Endodermal cell (in vitro differentiated cells): ENCODE results near the gene RARG. TPM values are rescaled to one million over a fixed set of nuclear protein-coding genes. Genes with fewer than 3 reads are reported as not detected.
A peak's percentile ranks its signal among the peaks of the same experiment; 100 is the strongest.

Source experiments
- DNase-seq: peaks from one replicate; pipeline ENCODE4 v3.0.0-alpha.2; 2017
- H3K27ac ChIP-seq: 2 replicates; pipeline ENCODE4 v1.5.1; 2013; ENCODE audit warnings: mild to moderate bottlenecking, low read depth, low read length, moderate library complexity
- H3K27me3 ChIP-seq: 2 replicates; pipeline ENCODE4 v1.6.1; 2013; ENCODE audit warnings: mild to moderate bottlenecking, low read length, moderate library complexity; ENCODE audit not compliant: insufficient read depth, control insufficient read depth, poor library complexity, severe bottlenecking
- H3K36me3 ChIP-seq: 2 replicates; pipeline ENCODE4 v1.7.0; 2013; ENCODE audit warnings: mild to moderate bottlenecking, low read length, moderate library complexity; ENCODE audit not compliant: control insufficient read depth, insufficient read depth
- H3K4me1 ChIP-seq: one replicate; pipeline ENCODE4 v1.7.0; 2013; ENCODE audit warnings: low read length; ENCODE audit not compliant: control insufficient read depth, insufficient read depth
- H3K4me3 ChIP-seq: 2 replicates; pipeline ENCODE4 v1.5.1; 2013; ENCODE audit warnings: mild to moderate bottlenecking, low read length, moderate library complexity
- H3K9ac ChIP-seq: 2 replicates; pipeline ENCODE4 v1.6.1; 2013; ENCODE audit warnings: mild to moderate bottlenecking, low read length, moderate library complexity; ENCODE audit not compliant: poor library complexity, severe bottlenecking; ENCODE audit errors: extremely low read depth
- H3K9me3 ChIP-seq: 2 replicates; pipeline ENCODE4 v1.6.1; 2013; ENCODE audit warnings: mild to moderate bottlenecking, low read length, moderate library complexity; ENCODE audit not compliant: control insufficient read depth
- H3K27ac Mint-ChIP-seq: 2 replicates; pipeline ENCODE4 v1.8.0; 2020; ENCODE audit warnings: mixed read lengths
- H3K27me3 Mint-ChIP-seq: 2 replicates; pipeline ENCODE4 v1.8.0; 2021; ENCODE audit warnings: mild to moderate bottlenecking, mixed read lengths; ENCODE audit not compliant: insufficient read depth
- H3K36me3 Mint-ChIP-seq: 2 replicates; pipeline ENCODE4 v1.8.0; 2020; ENCODE audit warnings: low read depth, mixed read lengths
- H3K4me1 Mint-ChIP-seq: 2 replicates; pipeline ENCODE4 v1.8.0; 2020; ENCODE audit warnings: mixed read lengths
- H3K4me3 Mint-ChIP-seq: 2 replicates; pipeline ENCODE4 v1.8.0; 2020; ENCODE audit warnings: mild to moderate bottlenecking, moderate library complexity, mixed read lengths
- H3K9me3 Mint-ChIP-seq: 2 replicates; pipeline ENCODE4 v1.8.0; 2020; ENCODE audit warnings: mild to moderate bottlenecking, mixed read lengths
- CTCF ChIP-seq: fragments of 200-600 bp; sonication (generic); conservative IDR thresholded peaks from 2 replicates; pipeline ENCODE4 v1.5.0; 2021; ENCODE audit warnings: antibody characterized with exemption, mild to moderate bottlenecking
- WGBS, 2 experiments: methylation state at CpG; one replicate each; pipeline versions ENCODE4 v1.1.5 to v1.1.7; 2013; ENCODE audit warnings: missing lambda C conversion rate in 2 of 2, mixed read lengths in 1 of 2; ENCODE audit not compliant: insufficient coverage in 1 of 2, insufficient read length in 1 of 2; 5-methylcytosine and 5-hydroxymethylcytosine counted together
- total RNA-seq, 2 donors: library from RNA; stranded (reverse); fragmentation: NEBNext Ultra II Directional in 1 of 2; extraction: Animal tissue kit (Norgen Biotek cat#: 25700) in 1 of 2; gene quantifications; 2 replicates in 1 of 2; 3 replicates in 1 of 2; pipeline ENCODE4 v1.2.1, GENCODE V29; 2021

The RARG gene
- total RNA-seq, 2 donors from 2014 or later, result 19.5 to 26.8 TPM

DNA sequence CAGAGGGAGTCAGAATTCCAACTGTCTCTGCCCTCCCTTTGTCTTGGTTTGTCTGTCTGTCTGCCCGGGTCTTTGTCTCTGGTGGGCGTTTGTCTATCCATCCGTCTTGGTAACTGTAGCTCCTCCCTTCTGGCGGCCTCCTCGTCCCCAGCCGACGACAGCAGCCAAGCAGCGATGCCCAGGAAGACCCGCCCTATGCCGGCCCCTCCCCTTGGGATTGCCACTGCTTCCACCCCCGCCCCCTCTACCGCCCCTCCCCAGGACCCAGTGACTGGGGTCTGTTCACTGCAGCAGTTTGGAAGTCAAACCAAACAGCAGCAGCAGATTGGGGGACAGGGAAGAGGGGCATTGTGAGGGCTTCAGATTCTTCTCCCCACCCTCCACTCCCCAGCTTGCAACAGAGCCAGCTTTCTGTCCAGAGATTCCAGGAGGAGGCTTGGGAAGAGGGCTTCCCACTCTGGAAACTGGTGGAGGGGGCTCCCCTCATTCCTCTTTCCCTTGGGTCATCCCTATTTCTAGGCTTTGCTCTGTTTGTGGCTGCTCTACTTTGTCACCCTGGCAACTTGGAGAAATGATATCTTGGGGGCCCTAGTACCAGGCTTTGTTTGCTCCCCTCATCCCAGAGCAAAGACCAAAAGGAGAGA, 2.4 kb upstream of the RARG start:
- peaks cover 17% of the 10 kb centered on the region for H3K27me3 Mint-ChIP-seq
- H3K9me3 Mint-ChIP-seq, result no peaks in the 10 kb centered on the region
- Histone ChIP-seq H3K36me3 (no peaks in the 10 kb centered on the region), H3K4me1 (peaks cover 16% of the 10 kb centered on the region), H3K4me3 (no peak overlapping the region), H3K9me3 (no peaks in the 10 kb centered on the region), H3K27me3 (peaks cover 8% of the 10 kb centered on the region), H3K9ac (no peak overlapping the region), H3K27ac (peak overlapping the region; percentile 80)
- no peak for TF ChIP-seq CTCF
- DNase-seq, result peak; percentile 94
- whole genome bisulfite sequencing, 2 experiments, result 3% methylated on average over 8 to 12 of the region's 12 CpGs
- no peaks in the 10 kb centered on the region for H3K36me3 Mint-ChIP-seq
- H3K4me1 Mint-ChIP-seq, result peaks cover 54% of the 10 kb centered on the region
- peak overlapping the region; percentile 18 for H3K4me3 Mint-ChIP-seq
- peak overlapping the region; percentile 69 for H3K27ac Mint-ChIP-seq

DNA sequence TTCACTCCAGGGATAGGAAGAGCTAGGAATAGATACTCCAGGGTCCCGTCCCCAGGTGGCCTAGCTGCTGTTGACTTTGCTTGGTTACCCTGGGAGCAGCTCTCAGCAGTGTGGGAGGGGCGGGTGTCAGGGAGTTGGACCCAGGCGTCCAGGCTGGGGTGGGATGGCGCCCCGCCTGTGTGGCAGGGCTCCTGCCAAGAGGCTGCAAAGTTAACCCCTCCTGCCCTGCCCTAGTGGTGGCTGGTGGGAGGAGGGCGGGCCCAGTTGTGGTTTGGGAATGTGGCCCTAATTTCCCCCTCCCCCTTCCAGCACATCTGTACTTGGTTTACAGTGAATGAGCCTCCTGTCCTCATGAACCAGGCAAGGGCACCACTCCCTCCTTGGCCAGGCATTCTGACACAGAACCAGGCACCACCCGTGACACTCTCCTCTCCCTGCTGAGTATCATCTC, 1.7 kb upstream of the RARG start:
- H3K4me1 ChIP-seq, result peaks cover 16% of the 10 kb centered on the region
- peaks cover 57% of the 10 kb centered on the region for H3K4me1 Mint-ChIP-seq
- peak overlapping the region; percentile 80 for H3K27ac ChIP-seq
- 57 to 67% methylated on average over 1 to 6 of the region's 7 CpGs for WGBS, 2 experiments
- no peaks in the 10 kb centered on the region for H3K36me3 ChIP-seq
- peaks cover 8% of the 10 kb centered on the region for H3K27me3 ChIP-seq
- H3K9me3 ChIP-seq, result no peaks in the 10 kb centered on the region
- H3K9me3 Mint-ChIP-seq, result no peaks in the 10 kb centered on the region
- H3K4me3 ChIP-seq, result no peak overlapping the region
- no peak overlapping the region for H3K9ac ChIP-seq
- H3K36me3 Mint-ChIP-seq, result no peaks in the 10 kb centered on the region
- H3K27me3 Mint-ChIP-seq, result peaks cover 19% of the 10 kb centered on the region
- H3K27ac Mint-ChIP-seq, result peak overlapping the region; percentile 69
- peak; percentile 80 for DNase-seq
- peak overlapping the region; percentile 64 for H3K4me3 Mint-ChIP-seq
- peak; percentile 51 for TF ChIP-seq CTCF

DNA sequence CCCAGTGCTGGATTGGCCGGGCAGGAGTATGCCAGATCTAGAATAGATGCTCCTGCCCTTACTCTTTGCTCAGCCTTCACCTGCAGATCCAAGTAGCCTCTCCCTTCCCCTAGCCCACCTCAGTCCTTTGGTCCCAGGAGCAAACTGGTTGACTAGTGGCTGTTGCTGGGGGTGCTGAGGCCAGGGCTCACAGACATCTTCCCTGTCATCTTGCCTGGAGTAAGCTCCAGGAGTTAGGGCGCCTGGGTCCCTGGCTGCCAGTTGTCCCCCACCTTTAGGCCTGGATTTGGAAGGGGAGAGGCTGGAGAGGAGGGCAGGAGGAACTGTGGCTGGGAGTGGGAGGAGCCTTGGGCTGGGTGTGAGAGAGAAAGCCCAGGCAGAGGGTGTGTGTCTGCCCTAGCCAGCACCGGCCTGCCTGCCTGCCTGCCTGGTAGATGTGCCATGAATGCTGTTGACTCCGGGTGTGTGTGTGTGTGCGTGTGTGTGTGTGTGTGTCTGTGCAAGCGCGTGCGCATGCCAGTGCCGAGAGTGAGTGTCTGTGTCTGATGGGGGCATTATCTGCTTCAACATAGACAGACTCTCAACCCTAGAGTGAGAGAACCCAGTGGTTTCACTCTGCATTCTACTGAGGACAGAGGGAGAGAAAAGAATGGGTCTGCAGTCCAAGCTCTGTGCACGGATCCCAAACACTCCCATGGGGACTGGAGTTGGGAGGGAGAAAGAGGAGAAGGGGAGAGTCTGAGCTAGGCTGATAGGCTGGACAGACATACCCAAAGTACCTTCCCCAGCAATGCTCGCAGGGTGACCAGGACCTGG, 845 bp upstream of the RARG start:
- Histone ChIP-seq H3K27ac (no peak overlapping the region), H3K4me3 (peak overlapping the region; percentile 50), H3K36me3 (no peaks in the 10 kb centered on the region), H3K9me3 (no peaks in the 10 kb centered on the region), H3K4me1 (peaks cover 16% of the 10 kb centered on the region), H3K27me3 (peaks cover 8% of the 10 kb centered on the region), H3K9ac (no peak overlapping the region)
- no peaks in the 10 kb centered on the region for H3K9me3 Mint-ChIP-seq
- TF ChIP-seq CTCF, result no peak
- 39 to 73% methylated on average over 2 to 11 of the region's 11 CpGs for WGBS, 2 experiments
- DNase-seq, result peak; percentile 90
- H3K27ac Mint-ChIP-seq, result peak overlapping the region; percentile 46
- no peaks in the 10 kb centered on the region for H3K36me3 Mint-ChIP-seq
- H3K4me1 Mint-ChIP-seq, result peaks cover 57% of the 10 kb centered on the region
- peak overlapping the region; percentile 64 for H3K4me3 Mint-ChIP-seq
- peaks cover 20% of the 10 kb centered on the region for H3K27me3 Mint-ChIP-seq
